Activated CD8-positive, alpha-beta memory T cell treated with anti-CD3 and anti-CD28 coated beads for 1 hour (primary cell): ENCODE results near the gene ATP2C2.
"Not testable (repeated sequence)": the region's sequence is repeated elsewhere in the genome, so short reads cannot be mapped to it uniquely, and the experiment has no call there.

ENCODE experiments used
- DNase-seq, 2 donors: peaks; one replicate each; pipeline ENCODE4 v3.0.0-alpha.2; 2020; ENCODE audit warnings: low read depth in 1 of 2; ENCODE audit errors: extremely low read depth in 1 of 2

Gene ATP2C2

DNA sequence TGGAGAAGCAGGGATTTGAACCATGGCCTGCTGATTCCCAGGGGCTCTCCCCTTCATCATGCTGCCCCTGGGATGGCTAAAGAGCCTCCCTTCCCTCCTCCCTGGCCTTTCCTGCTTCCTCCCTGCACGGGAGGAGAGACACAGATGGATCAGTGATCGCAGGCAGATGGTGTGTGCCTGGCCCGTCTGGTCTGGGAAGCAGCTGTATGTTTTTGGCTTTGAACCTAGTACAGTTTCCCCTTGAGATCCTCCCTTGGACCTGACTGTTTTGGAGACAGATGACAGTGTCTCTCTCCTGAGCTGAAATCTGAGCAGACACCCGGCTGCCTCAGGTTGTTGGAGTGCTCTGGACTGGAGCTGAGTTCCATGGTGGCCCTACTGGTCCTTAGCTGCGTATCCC, 29.0 kb upstream of the ATP2C2 start:
- DNase-seq, result no peak

GRCh38 chr16:84339766-84340165, 28.6 kb upstream of the ATP2C2 start:
- DNase-seq, result no peak

- no peak for DNase-seq
These were observed 27.9 kb upstream of the ATP2C2 start for GRCh38 chr16:84340325-84341040.

- DNase-seq, result no peak
These were observed 26.6 kb upstream of the ATP2C2 start for GRCh38 chr16:84341528-84342295.

DNA sequence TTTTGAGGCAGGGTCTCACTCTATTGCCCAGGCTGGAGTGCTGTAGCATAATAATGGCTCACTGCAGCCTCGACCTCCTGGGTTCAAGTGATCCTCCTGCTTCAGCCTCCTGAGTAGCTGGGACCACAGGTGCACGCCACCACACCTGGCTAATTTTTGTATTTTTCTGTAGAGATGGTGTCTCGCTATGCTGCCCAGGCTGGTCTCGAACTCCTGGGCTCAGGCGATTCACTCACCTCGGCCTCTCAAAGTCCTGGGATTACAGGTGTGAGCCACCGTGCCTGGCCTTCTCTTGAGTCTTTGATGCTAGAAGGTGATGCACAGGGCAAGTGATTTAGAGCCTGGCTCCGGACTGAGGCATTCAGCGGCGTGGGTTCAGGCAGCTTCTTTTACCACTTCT, 24.5 kb upstream of the ATP2C2 start:
- DNase-seq, result not testable (repeated sequence)

- no peak for DNase-seq
These were observed 23.6 kb upstream of the ATP2C2 start for GRCh38 chr16:84344781-84345180.

GRCh38 chr16:84347161-84347560, 21.2 kb upstream of the ATP2C2 start:
- DNase-seq, result no peak

- no peak for DNase-seq
These were observed 19.9 kb upstream of the ATP2C2 start for GRCh38 chr16:84348386-84348888.

DNA sequence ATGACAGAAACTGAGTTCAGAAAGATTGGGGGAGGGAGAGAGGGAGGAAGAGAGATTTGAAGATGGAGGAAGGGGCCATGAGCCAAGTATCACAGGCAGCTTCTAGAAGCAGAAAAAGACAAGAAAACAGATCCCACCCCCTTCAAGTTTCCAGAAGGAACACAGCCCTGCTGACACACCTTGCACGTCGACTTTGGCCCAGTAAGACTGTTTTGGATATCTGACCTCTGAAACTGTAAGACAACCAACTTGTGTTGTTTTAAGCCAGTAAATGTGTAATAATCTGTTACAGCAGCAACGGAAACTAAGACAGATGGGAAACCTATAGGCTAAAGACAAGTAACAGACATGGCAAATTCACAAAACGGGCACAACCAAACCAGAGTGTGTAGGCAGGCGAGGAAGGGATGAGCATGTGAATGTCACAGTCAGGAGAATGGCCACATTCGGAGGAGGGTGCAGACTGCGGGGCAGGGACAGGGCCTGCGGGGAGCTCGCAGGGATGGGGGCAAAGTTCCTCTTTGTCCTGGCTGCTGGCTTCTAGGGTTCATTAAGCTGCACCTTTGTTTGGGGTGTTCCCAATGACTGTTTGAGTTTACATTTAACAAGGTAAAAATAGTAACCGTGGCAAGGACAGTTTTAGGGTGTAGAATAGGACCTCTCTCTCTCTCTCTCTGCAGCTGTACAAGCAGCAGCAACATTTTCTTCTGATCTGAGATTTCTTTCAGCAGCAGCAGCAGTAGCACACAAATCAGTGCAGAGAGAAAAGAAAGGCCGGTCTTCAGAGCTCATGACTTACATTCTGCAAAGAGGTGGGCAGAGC, 18.3 kb upstream of the ATP2C2 start:
- no peak for DNase-seq

DNA sequence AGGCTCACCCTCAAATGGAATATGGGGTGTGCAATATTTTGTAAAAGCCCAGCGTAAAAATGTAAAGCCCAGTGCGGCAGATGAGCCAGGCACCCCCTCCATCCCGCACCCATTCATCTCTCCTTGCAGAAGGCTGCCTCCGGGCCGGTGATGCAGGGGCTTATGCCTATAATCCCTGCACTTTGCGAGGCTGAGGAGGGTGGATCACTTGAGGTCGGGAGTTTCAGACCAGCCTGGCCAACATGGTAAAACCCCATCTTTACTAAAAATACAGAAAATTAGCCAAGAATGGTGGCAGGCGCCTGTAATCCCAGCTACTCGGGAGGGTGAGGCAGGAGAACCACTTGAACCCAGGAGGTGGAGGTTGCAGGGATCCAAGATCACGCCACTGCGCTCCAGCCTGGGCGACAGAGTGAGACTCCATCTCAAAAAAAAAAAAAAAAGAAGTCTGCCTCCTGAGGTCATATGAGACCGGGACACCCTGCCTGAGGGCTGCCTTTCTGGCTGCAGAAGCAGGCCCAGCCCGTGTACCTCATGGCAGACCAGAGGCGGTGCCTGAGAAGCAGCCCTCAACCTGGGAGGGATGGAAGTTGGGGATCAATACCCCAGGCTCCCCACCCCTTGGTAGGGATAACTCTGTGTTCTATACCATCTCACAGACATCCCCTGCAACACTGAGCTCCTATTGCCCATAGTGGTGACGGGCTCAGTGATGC, 17.5 kb upstream of the ATP2C2 start:
- DNase-seq, result no peak

- DNase-seq, result no peak
These were observed 16.7 kb upstream of the ATP2C2 start for GRCh38 chr16:84351630-84352029.

- no peak for DNase-seq
These were observed 14.0 kb upstream of the ATP2C2 start for GRCh38 chr16:84354306-84354705.

DNA sequence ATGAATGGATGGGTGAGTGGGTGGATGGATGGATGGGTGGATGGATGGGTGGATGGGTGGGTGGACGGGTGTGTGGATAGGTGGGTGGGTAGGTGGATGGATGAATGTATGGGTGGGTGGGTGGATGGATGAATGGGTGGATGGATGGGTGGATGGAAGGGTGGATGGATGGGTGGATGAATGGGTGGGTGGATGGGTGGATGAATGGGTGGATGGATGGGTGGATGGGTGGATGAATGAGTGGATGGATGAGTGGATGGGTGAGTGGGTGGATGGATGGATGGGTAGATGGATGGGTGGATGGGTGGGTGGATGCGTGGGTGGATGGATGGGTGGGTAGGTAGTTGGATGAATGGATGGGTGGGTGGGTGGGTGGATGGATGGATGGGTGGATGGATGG, 13.2 kb upstream of the ATP2C2 start:
- no peak for DNase-seq

DNA sequence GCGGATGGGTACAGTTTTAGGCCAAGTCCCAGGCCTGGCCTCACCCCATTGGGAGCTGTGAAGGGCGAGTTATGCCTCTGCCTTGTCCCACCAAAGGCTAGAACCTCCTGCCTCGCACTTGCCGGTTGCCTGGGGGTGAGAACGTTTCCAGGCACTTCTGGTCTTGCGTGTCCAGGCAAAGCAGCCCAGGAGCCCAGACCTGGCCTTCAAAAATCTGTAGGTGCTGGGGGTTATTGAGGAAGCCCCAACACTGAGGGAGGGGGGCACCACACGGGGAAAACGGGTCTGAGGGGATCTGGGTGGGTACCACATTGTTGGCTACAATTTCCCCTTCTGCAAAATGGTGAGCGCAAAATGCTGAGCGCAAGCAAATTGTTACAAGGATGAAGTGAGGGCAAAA, 12.2 kb upstream of the ATP2C2 start:
- DNase-seq, result no peak

- no peak for DNase-seq
These were observed 11.7 kb upstream of the ATP2C2 start for GRCh38 chr16:84356591-84357116.

DNA sequence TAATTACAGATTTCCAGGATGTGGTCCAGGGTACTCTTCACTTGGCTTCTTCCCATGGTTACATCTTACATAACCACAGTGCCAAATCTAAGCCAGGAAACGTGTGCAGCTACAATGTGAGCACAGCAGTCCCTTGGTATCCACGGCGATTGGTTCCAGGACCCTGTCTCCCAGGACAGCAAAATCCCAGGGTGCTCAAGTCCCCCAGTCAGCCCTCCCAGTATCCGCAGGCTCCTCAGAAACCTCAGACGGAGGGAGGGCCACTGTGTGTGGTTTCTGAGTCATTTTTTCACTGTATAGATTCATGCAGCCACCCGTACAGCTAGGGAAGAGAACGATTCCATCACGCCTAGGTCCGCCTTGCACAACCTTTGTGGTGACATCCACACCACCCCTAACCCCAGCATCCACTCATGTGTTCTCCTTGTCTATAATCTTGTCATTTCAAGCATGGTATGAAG, 11.1 kb upstream of the ATP2C2 start:
- no peak for DNase-seq

- no peak for DNase-seq
These were observed 9.6 kb upstream of the ATP2C2 start for GRCh38 chr16:84358601-84359295.

DNA sequence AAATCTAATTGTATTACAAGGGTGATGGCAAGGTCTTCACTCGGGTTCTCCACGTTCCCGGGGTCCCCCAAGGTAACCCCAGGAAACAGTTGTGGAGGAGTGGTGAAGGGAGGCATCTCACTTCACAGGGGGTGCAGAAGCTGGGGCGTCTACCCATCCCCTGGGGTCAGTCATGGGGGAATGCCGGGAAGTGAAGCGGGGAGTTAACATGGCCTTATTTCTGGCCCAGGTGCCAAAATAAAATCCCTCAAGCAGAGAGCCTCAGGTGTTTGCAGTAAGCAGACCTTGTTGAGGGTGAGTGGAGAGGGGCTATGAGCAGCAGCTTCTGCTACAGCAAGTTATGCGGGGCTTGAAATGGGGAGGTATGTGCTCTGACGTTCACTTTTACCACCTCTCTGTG, 9.0 kb upstream of the ATP2C2 start:
- DNase-seq, result no peak

DNA sequence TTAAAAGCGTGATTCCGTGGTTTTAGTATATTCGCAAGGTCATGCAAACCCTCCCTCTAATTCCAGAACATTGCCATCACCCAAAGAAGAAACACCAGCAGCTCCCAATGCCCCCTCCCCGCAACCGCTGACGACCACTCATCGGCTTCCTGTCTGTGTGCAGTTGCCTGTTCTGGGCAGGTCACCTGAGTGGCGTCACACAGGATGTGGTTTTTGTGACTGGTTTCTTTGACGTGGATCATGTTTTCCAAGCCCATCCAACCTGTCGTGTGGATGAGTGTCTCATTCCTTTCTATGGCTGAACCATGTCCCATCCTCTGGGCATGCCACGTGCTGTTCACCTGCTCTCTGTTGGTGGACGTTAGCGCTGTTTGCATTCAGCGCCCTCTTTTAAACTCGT, 8.2 kb upstream of the ATP2C2 start:
- peak; percentile 5 for DNase-seq

- DNase-seq, result no peak
These were observed 7.6 kb upstream of the ATP2C2 start for GRCh38 chr16:84360748-84361147.
